ENCODE measurements around the gene ANKRD13C.

Gene ANKRD13C

DNA sequence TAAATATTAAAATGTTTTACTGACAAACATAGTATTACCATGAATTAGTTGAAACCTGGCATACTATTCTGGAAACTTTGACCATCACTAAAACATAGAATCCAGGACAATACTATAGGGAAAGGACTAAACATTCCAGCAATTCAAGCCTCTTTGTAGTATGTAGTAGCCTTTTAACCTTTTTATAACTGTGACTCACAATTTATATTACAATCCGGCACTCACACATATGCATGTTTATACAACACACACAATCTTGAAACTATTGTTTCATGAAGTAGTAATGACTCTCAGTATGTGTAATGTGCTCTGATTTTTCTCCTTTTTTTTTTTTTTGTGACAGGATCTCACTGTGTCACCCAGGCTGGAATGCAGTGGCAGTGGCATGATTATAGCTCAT is 64.3 kb downstream of the ANKRD13C start:
- no peak for TF ChIP-seq CTCF (IDR thresholded peaks at IDR 0.05; ENCODE audit: low read depth, low read length)
- no peak for DNase-seq (ENCODE audit: extremely low read depth, low read depth)

DNA sequence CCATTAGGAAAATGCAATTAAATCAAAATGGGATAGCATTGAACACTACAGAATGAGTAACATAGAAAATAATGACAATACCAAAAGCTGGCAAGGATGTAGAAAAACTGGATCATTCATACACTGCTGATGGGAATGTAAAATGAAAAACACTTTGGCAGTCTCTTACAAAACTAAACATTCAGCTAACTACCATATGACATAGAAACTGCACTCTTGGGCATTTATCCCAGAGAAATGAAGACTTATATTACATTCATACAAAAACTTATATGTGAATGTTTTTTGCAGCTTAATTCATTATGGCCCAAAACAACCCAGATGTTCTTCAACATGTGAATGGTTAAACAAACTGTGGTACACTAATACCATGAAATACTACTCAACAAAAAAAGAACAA is 66.4 kb downstream of the ANKRD13C start:
- TF ChIP-seq CTCF (IDR thresholded peaks at IDR 0.05; ENCODE audit: low read depth, low read length): no peak
- no peak for DNase-seq (ENCODE audit: extremely low read depth, low read depth)

GRCh38 chr1:70286453-70286852 is 68.1 kb downstream of the ANKRD13C start:
- DNase-seq (ENCODE audit: extremely low read depth, low read depth): no peak

DNA sequence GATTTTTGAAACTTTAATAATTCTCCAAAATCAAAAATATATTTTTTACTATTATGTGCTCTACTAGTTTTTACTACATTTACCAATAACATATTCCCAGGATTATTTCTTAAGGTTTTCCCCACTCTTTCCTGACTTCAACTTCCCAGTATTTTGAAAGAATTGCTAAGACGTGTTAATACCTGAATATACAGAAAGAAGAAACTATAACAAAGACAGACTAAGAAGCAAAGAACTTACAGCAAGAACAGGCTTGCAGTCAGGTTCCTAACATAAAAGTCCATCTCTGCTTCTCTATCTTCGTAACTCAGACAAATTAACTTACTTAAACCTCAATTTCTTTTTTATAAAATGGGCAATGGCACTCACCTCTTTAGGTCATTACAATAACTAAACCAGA is 70.2 kb downstream of the ANKRD13C start:
- no peak for DNase-seq (ENCODE audit: extremely low read depth, low read depth)
- no peak for TF ChIP-seq CTCF (IDR thresholded peaks at IDR 0.05; ENCODE audit: low read depth, low read length)

More at GRCh38 chr1:70286453-70286852, 68.1 kb downstream of the ANKRD13C start:
- no peak for TF ChIP-seq CTCF (IDR thresholded peaks at IDR 0.05; ENCODE audit: low read depth, low read length)

GRCh38 chr1:70278710-70279109 is 75.8 kb downstream of the ANKRD13C start:
- no peak for TF ChIP-seq CTCF (IDR thresholded peaks at IDR 0.05; ENCODE audit: low read depth, low read length)

DNA sequence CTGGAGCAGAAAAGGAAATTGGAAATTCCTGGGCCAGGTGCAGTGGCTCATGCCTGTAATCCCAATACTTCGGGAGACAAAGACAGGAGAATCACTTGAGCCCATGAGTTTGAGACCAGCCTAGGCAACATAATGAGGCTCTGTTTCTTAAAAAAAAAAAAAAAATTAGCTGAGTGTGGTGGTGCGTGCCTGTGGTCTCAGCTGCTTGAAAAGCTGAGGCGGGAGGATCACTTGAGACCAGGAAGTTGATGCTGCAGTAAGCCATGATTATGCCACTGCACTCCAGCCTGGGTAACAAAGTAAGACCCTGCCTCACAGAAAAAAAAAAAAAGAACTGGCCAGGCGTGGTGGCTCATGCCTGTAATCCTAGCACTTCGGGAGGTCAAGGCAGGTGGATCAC is 76.6 kb downstream of the ANKRD13C start:
- DNase-seq (ENCODE audit: extremely low read depth, low read depth): no peak
- no peak for TF ChIP-seq CTCF (IDR thresholded peaks at IDR 0.05; ENCODE audit: low read depth, low read length)

More at GRCh38 chr1:70278710-70279109, 75.8 kb downstream of the ANKRD13C start:
- no peak for DNase-seq (ENCODE audit: extremely low read depth, low read depth)

DNA sequence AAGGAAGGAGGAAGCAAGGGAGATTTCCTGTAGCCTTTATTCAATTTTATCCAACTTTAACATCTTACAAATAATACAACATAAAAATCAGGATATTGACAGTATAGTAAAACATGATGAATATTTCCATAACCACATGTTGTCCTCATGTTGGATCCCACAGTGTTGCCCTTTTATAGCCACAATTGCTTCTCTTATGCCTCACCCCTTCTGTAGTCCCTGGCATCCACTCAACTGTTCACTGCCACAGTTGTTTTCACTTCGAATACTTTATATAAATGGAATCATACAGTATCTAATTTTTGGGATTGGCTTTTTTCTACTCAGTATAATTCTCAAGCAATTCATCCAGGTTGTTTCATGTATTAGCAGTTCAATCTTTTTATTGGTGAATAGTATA is 88.6 kb downstream of the ANKRD13C start:
- TF ChIP-seq CTCF (IDR thresholded peaks at IDR 0.05; ENCODE audit: low read depth, low read length): no peak
- DNase-seq (ENCODE audit: extremely low read depth, low read depth): no peak

Data from AG09319 (cell line).